H9 (cell line): ENCODE results near the gene B3GALT5. TPM values are rescaled to one million over a fixed set of nuclear protein-coding genes. Genes with fewer than 3 reads are reported as not detected.

Source experiments
- DNase-seq: peaks from one replicate; pipeline ENCODE4 v3.0.0-alpha.2; 2017
- H2AFZ ChIP-seq: one replicate; pipeline ENCODE4 v1.6.1; 2013; ENCODE audit warnings: mild to moderate bottlenecking, low read length, control low read depth, moderate library complexity
- H2AK5ac ChIP-seq: 2 replicates; pipeline ENCODE4 v1.6.1; 2013; ENCODE audit warnings: low read length, control low read depth, mixed read lengths; ENCODE audit not compliant: insufficient read length
- H2BK120ac ChIP-seq: one replicate; pipeline ENCODE4 v1.6.1; 2013; ENCODE audit warnings: low read depth, mild to moderate bottlenecking, low read length, control low read depth, inconsistent platforms; ENCODE audit not compliant: poor library complexity, severe bottlenecking
- H2BK12ac ChIP-seq: 2 replicates; pipeline ENCODE4 v1.6.1; 2013; ENCODE audit warnings: low read length, control low read depth, mixed read lengths, low read depth; ENCODE audit not compliant: insufficient read length
- H2BK15ac ChIP-seq: 2 replicates; pipeline ENCODE4 v1.6.1; 2013; ENCODE audit warnings: low read depth, low read length, control low read depth
- H2BK20ac ChIP-seq: one replicate; pipeline ENCODE4 v1.6.1; 2013; ENCODE audit warnings: low read depth, mild to moderate bottlenecking, low read length, control low read depth, inconsistent platforms; ENCODE audit not compliant: poor library complexity, severe bottlenecking
- H2BK5ac ChIP-seq: 2 replicates; pipeline ENCODE4 v1.6.1; 2013; ENCODE audit warnings: low read length, control low read depth, mixed read lengths; ENCODE audit not compliant: insufficient read length
- H3K14ac ChIP-seq: 2 replicates; pipeline ENCODE4 v1.6.1; 2013; ENCODE audit warnings: low read length, control low read depth; ENCODE audit not compliant: insufficient read depth
- H3K18ac ChIP-seq: 2 replicates; pipeline ENCODE4 v1.6.1; 2013; ENCODE audit warnings: low read depth, mild to moderate bottlenecking, mixed read lengths, low read length, control low read depth; ENCODE audit not compliant: insufficient read length
- H3K23ac ChIP-seq: 2 replicates; pipeline ENCODE4 v1.6.1; 2013; ENCODE audit warnings: low read length, control low read depth, mixed read lengths, low read depth; ENCODE audit not compliant: insufficient read length
- H3K23me2 ChIP-seq: 2 replicates; pipeline ENCODE4 v1.6.1; 2013; ENCODE audit warnings: low read depth, mild to moderate bottlenecking, mixed read lengths, low read length, control low read depth; ENCODE audit not compliant: insufficient read length, poor library complexity, severe bottlenecking
- H3K27ac ChIP-seq: 2 replicates; pipeline ENCODE4 v1.5.1; 2013; ENCODE audit warnings: low read length, control low read depth, mixed read lengths, low read depth; ENCODE audit not compliant: insufficient read length
- H3K27me3 ChIP-seq: 2 replicates; pipeline ENCODE4 v1.6.1; 2013; ENCODE audit warnings: low read length, control low read depth, inconsistent platforms; ENCODE audit not compliant: insufficient read depth
- H3K4ac ChIP-seq: 2 replicates; pipeline ENCODE4 v1.6.1; 2013; ENCODE audit warnings: low read depth, mild to moderate bottlenecking, control low read depth, inconsistent platforms, low read length, moderate library complexity
- H3K4me1 ChIP-seq: 2 replicates; pipeline ENCODE4 v1.6.1; 2013; ENCODE audit warnings: low read length, control low read depth, inconsistent platforms; ENCODE audit not compliant: insufficient read depth
- H3K4me2 ChIP-seq: 2 replicates; pipeline ENCODE4 v1.6.1; 2013; ENCODE audit warnings: low read length, control low read depth, mixed read lengths; ENCODE audit not compliant: insufficient read length, insufficient read depth
- H3K56ac ChIP-seq: 2 replicates; pipeline ENCODE4 v1.6.1; 2013; ENCODE audit warnings: low read depth, mild to moderate bottlenecking, mixed read lengths, low read length, control low read depth; ENCODE audit not compliant: insufficient read length
- H3K79me1 ChIP-seq: 2 replicates; pipeline ENCODE4 v1.6.1; 2013; ENCODE audit warnings: low read depth, mild to moderate bottlenecking, moderate library complexity, low read length, control low read depth, inconsistent platforms; ENCODE audit not compliant: insufficient read depth, poor library complexity, severe bottlenecking
- H3K79me2 ChIP-seq: 2 replicates; pipeline ENCODE4 v1.6.1; 2013; ENCODE audit warnings: low read length, control low read depth, inconsistent platforms; ENCODE audit not compliant: insufficient read depth
- H3K9ac ChIP-seq: 2 replicates; pipeline ENCODE4 v1.6.1; 2013; ENCODE audit warnings: low read length, control low read depth, mixed read lengths; ENCODE audit not compliant: insufficient read length; ENCODE audit errors: extremely low read depth
- H3K9me3 ChIP-seq: one replicate; pipeline ENCODE4 v1.6.1; 2013; ENCODE audit warnings: low read depth, low read length, inconsistent platforms; ENCODE audit not compliant: control insufficient read depth
- H3T11ph ChIP-seq: one replicate; pipeline ENCODE4 v1.6.1; 2013; ENCODE audit warnings: mild to moderate bottlenecking, low read length, control low read depth, inconsistent platforms
- H4K20me1 ChIP-seq: one replicate; pipeline ENCODE4 v1.6.1; 2013; ENCODE audit not compliant: control insufficient read depth, insufficient read length, insufficient read depth
- H4K5ac ChIP-seq: 2 replicates; pipeline ENCODE4 v1.6.1; 2013; ENCODE audit warnings: low read depth, mild to moderate bottlenecking, mixed read lengths, low read length, control low read depth; ENCODE audit not compliant: insufficient read length
- H4K8ac ChIP-seq: replicated peaks from 2 replicates; pipeline ENCODE4 v1.6.1; 2013; ENCODE audit warnings: low read length, control low read depth, mixed read lengths, low read depth; ENCODE audit not compliant: insufficient read length
- H4K91ac ChIP-seq: 2 replicates; pipeline ENCODE4 v1.6.1; 2013; ENCODE audit warnings: low read depth, mild to moderate bottlenecking, moderate library complexity, mixed read lengths, low read length, control low read depth; ENCODE audit not compliant: insufficient read length
- H3K27ac Mint-ChIP-seq, 3 experiments: 2 replicates in 2 of 3; 3 replicates in 1 of 3; pipeline ENCODE4 v1.8.0; 2020 to 2021; ENCODE audit warnings: mixed read lengths in 3 of 3, mild to moderate bottlenecking in 1 of 3, moderate library complexity in 1 of 3
- H3K27me3 Mint-ChIP-seq: 2 replicates; pipeline ENCODE4 v1.8.0; 2021; ENCODE audit warnings: low read depth, mild to moderate bottlenecking, moderate library complexity, mixed read lengths
- H3K36me3 Mint-ChIP-seq, 3 experiments: 2 replicates in 2 of 3; 3 replicates in 1 of 3; pipeline ENCODE4 v1.8.0; 2020 to 2021; ENCODE audit warnings: low read depth in 3 of 3, mixed read lengths in 3 of 3; ENCODE audit not compliant: insufficient read depth in 1 of 3
- H3K4me1 Mint-ChIP-seq, 2 experiments: 2 replicates each; pipeline ENCODE4 v1.8.0; 2020; ENCODE audit warnings: mixed read lengths in 2 of 2
- H3K4me3 Mint-ChIP-seq, 2 experiments: 2 replicates in 1 of 2; 3 replicates in 1 of 2; pipeline ENCODE4 v1.8.0; 2020 to 2021; ENCODE audit warnings: mild to moderate bottlenecking in 2 of 2, mixed read lengths in 2 of 2, moderate library complexity in 1 of 2
- H3K9me3 Mint-ChIP-seq, 2 experiments: 2 replicates in 1 of 2; 3 replicates in 1 of 2; pipeline ENCODE4 v1.8.0; 2020; ENCODE audit warnings: mild to moderate bottlenecking in 2 of 2, mixed read lengths in 2 of 2, moderate library complexity in 1 of 2
- CTCF ChIP-seq: fragments of 200-600 bp; sonication (generic); conservative IDR thresholded peaks from 3 replicates; pipeline ENCODE4 v1.8.0; 2021; ENCODE audit warnings: antibody characterized with exemption, mild to moderate bottlenecking
- WGBS: extraction: QIAGEN DNeasy Blood & Tissue Kit; methylation state at CpG from one replicate; pipeline ENCODE4 v1.1.7; 2013; ENCODE audit warnings: missing lambda C conversion rate, low lambda C conversion rate, mixed read lengths; ENCODE audit not compliant: insufficient read length; ENCODE audit errors: extremely low coverage; 5-methylcytosine and 5-hydroxymethylcytosine counted together
- total RNA-seq: library from RNA; stranded (reverse); gene quantifications from 2 replicates; pipeline ENCODE4 v1.2.1, GENCODE V29; 2021

Gene B3GALT5
- total RNA-seq, 1 experiment from 2014 or later = 24.7 TPM

GRCh38 chr21:39633770-39634181 lies 21.0 kb downstream of the B3GALT5 start:
- no CpG with 5 or more reads among the region's 5 CpGs for WGBS
- H3K23ac ChIP-seq = no peak overlapping the region
- H3K4me1 Mint-ChIP-seq = peaks cover 56 to 73% of the 10 kb centered on the region in 2 experiments
- no peak overlapping the region; a peak in 1 of 7 replicates for H3K27ac Mint-ChIP-seq
- no peak overlapping the region for H3K4me3 Mint-ChIP-seq
- peaks cover 11 to 24% (median 17%) of the 10 kb centered on the region in 3 experiments for H3K36me3 Mint-ChIP-seq
- no peak overlapping the region for H2BK5ac ChIP-seq
- H3K56ac ChIP-seq = no peak overlapping the region
- H3K4ac ChIP-seq = no peak overlapping the region
- no peak overlapping the region for H3K18ac ChIP-seq
- DNase-seq = no peak
- no peak for TF ChIP-seq CTCF
- no peaks in the 10 kb centered on the region for H4K20me1 ChIP-seq
- H4K91ac ChIP-seq = no peak overlapping the region
- H3K23me2 ChIP-seq = no peaks in the 10 kb centered on the region
- no peak overlapping the region for H4K5ac ChIP-seq
- H3K27ac ChIP-seq = no peak overlapping the region
- H2BK12ac ChIP-seq = no peak overlapping the region
- H3K4me2 ChIP-seq = no peak overlapping the region
- no peak overlapping the region for H2AK5ac ChIP-seq
- H3K9me3 Mint-ChIP-seq = no peaks in the 10 kb centered on the region; a peak in 1 of 5 replicates
- no peaks in the 10 kb centered on the region for H3K27me3 ChIP-seq
- H2AFZ ChIP-seq = no peak overlapping the region
- peaks cover 2% of the 10 kb centered on the region for H3K79me1 ChIP-seq
- H3K4me1 ChIP-seq = peaks cover 25% of the 10 kb centered on the region
- H3K14ac ChIP-seq = no peak overlapping the region
- H2BK15ac ChIP-seq = no peak overlapping the region
- no peak overlapping the region for H3T11ph ChIP-seq
- peaks cover 28% of the 10 kb centered on the region; the same call in 1 of the 2 replicates for H3K79me2 ChIP-seq
- H2BK20ac ChIP-seq = no peak overlapping the region
- H3K9ac ChIP-seq = no peak overlapping the region
- no peak overlapping the region for H4K8ac ChIP-seq
- H3K9me3 ChIP-seq = no peaks in the 10 kb centered on the region
- H2BK120ac ChIP-seq = no peak overlapping the region
- no peaks in the 10 kb centered on the region; the same call in 1 of the 2 replicates for H3K27me3 Mint-ChIP-seq
